Neural cell (in vitro differentiated cells): ENCODE results near the gene FARP1.

Experiments used
- CTCF ChIP-seq: fragments of 450-650 bp; IDR thresholded peaks from 2 replicates; pipeline ENCODE4 v1.5.1; 2014; ENCODE audit warnings: antibody characterized with exemption, mild to moderate bottlenecking, moderate library complexity; ENCODE audit not compliant: poor library complexity, severe bottlenecking
- EP300 ChIP-seq: fragments of 450-650 bp; conservative IDR thresholded peaks from 2 replicates; pipeline ENCODE4 v1.6.1; 2014; ENCODE audit warnings: antibody characterized with exemption, mild to moderate bottlenecking, moderate library complexity; ENCODE audit not compliant: poor library complexity, severe bottlenecking
- EZH2 ChIP-seq: fragments of 200-600, 300-800 bp; shearing (Covaris generic), sonication (generic); IDR thresholded peaks from 2 replicates; pipeline ENCODE4 v1.6.1; 2014; ENCODE audit warnings: antibody characterized with exemption, low read length, borderline replicate concordance, mild to moderate bottlenecking; ENCODE audit not compliant: insufficient read depth, poor library complexity, severe bottlenecking
- POLR2AphosphoS5 ChIP-seq: IDR thresholded peaks from 2 replicates; pipeline ENCODE4 v1.6.1; 2012
- TAF1 ChIP-seq: IDR thresholded peaks from 2 replicates; pipeline ENCODE4 v1.6.1; 2012; ENCODE audit warnings: low read depth

GRCh38 chr13:98097749-98098148 is 45.1 kb upstream of the FARP1 start:
- no peak for TF ChIP-seq EZH2
- TF ChIP-seq CTCF, result no peak
- no peak for TF ChIP-seq EP300
- TF ChIP-seq POLR2AphosphoS5, result no peak
- TF ChIP-seq TAF1, result no peak
